Measurements from ENCODE around the gene LGR4.
"Not testable (repeated sequence)": the region's sequence is repeated elsewhere in the genome, so short reads cannot be mapped to it uniquely, and the experiment has no call there.

Gene LGR4

DNA sequence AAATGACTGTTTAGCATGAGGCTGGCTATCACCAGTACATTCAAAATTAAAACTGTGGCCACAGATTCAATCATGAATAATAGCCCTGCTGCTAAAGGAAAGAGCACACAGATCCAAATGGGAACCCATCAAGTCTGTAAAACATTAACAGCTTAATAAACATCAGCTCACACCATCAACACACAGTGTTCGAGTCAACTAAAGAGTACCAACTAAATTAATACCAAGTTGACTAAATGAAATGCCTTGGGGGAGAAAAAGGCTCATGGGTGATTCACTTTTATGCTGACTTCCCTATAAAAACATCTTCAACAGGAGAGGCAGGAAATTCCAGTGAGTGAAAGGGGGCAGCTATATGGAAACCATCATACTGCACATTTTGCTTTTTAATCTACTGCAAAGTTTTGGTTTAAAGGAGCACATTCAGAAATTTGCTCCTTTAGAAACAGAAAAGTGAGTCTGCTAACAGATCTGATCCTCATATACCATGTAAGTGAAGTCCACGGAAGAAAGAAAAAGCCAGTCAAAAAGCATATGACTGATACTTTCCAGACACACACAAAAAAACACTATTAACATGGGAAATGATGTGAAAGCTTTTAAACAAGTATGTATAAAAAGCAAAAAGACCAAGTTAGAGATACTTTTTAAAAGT is 16.3 kb downstream of the LGR4 start:
- no peak for DNase-seq

DNA sequence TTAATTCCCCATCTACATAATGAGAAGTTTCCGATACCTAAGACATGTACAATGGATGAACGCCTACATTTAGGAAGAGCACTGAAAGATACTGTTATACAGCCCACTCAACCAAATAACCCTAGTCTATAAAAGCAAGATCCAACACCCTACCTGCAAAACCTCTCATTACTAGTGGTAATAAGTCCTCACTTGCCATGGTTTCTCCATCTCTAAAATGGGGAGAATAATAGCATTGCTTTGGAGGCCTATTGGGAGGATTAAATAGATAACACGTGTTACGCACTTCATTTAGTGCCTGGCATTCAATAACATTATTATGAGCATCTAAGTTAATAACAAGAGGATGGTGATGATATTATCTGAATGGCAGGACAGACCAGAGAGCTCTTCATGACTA is 16.9 kb downstream of the LGR4 start:
- DNase-seq: no peak

DNA sequence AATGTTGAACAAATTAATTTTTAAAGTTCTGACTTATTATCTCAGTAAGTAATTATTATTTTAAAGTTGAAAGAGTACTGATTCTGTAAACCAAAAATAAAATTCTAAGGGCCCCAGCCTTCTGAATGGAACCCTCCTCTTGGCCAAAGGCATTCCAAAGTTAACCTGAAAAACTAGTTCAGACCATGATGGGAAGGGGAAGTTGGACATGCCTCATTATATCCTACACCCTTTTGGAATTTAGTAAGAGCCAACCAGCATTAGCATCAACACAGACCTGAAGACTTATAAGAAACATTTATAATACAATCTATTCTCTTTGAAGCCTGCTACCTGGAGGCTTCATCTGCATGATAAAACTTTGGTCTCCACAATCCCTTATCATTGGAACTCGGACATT is 18.9 kb downstream of the LGR4 start:
- no peak for DNase-seq

DNA sequence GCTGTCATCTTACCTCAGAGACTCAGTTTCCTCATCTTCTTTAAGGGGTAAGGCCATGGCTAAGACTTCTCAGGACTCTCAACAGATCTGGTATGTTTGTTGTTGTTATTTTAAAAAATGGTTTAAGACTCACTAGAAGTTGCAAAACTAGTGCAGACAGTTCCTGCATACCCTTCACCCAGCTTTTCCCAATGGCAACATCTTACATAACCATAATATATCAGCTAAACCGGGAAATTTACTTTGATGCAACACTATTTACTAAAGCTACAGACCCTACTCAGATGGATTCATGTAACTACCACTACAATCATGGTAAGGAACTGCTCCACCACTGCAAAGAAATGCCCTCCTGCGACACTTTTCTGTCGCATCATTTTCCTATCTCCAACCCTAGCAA is 20.4 kb downstream of the LGR4 start:
- no peak for DNase-seq

DNA sequence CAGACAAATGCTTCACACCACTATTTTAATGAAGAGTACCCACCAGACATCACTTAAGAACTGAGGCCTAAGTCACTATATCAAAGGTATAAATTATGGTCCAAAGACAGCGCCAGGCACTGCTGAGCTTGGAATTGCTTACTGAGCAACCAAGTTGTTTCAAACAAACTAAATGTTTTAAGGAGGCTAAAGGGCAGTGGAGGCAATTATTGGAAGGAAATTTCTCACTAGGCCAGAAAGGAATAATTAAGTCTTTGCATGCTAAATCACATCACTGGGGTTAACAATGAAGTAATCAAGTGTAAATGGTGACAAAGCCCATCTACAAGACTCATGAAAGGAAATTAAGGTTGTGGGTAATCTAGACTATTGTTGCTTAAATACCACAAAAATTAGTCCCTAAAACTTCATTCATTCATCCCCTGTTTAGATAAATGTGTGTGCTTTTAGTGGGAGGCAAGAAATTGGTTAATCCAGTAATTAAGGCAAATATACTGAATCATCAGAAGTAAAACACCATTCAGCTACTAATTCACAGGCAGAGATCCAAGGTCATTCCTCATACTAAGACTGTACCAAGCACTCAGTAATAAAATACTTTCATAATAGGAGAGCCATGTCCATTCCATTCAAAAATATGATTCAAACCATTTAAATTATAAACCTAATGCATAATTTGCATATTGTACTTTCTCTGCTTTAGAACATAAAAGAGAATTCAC is 21.2 kb downstream of the LGR4 start:
- no peak for DNase-seq

DNA sequence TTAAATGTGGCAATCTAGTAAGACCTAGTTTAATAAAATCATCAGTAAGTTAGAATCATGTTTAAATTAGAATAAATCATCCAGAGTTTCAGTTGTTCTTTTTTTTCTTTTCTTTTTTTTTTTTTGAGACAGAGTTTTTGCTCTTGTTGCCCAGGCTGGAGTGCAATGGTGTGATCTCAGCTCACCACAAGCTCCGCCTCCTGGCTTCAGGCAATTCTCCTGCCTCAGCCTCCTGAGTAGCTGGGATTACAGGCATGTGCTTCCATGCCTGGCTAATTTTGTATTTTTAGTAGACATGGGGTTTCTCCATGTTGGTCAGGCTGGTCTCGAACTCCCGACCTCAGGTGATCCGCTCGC is 24.4 kb downstream of the LGR4 start:
- not testable (repeated sequence) for DNase-seq

DNA sequence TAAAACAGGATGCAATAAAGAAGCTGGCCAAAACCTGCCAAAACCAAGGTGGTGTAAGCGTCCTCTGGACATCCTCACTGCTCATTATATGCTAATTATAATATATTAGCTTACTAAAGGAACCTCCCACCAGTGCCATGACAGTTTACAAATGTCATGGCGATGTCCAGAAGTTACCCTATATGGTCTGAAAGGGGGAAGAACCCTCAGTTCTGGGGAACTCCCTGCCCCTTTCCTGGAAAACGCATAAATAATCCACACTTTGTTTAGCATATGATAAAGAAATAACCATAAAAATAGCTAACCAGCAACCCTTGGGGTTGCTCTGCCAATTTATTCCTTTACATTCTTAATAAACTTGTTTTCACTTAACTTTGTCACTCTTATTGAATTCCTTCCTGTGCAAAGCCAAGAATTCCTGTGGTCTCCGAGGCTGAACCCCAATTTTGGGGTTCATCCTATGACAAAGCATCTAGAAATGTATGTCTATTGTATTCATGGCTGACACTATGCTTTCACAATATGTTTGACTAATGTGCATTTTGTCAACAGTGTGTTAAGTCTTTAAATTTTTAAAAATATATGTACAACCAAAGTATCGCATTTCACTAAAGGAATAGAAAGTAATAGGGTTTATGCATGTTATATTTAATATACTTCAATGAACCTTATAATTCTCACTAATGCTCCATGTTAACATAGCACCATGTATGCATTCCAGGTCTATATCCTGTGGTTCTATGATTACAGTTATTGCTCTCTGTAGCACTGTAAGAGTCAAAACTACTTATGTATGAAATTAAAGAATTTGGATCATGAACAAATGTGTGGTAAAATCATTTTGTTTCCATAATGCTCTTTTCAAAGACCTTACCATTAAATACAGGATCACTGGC is 25.1 kb downstream of the LGR4 start:
- DNase-seq: no peak

DNA sequence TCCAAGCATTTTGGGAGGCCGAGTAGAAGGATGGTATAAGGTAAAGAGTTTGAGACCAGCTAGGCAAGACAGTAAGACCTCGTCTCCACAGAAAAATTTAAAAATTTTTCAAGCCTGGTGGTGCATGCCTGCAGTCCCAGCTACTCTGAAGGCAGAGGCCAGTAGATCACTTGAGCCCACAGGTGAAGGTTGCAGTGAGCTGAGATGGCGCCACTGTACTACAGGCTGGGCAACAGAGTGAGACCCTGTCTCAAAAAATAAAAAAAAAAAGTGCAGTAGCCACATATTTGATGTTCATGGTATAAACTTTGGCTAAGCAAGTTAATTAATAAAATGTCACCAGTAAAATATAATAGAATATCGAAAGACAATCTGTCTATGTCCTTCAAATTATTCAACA is 27.0 kb downstream of the LGR4 start:
- no peak for DNase-seq

DNA sequence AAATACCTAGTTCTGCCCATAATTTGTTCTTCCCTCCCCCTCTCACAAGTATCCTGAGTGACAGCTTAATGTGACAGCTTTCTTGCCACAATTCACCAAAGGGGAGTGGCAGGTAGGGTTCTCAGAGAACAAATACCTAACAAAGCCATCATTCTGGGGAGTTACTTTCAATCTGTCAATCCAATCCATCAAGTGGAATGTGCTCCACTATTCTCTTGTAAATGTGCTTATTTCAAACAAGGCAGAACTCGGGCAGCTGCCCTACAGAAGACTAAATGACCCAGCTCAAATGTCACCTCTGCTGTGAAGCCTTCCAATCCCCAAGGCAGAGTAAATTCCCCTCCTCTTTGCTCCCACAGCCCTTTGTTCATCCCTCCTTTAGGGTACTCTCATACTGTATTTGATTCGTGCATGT is 27.8 kb downstream of the LGR4 start:
- DNase-seq: no peak

DNA sequence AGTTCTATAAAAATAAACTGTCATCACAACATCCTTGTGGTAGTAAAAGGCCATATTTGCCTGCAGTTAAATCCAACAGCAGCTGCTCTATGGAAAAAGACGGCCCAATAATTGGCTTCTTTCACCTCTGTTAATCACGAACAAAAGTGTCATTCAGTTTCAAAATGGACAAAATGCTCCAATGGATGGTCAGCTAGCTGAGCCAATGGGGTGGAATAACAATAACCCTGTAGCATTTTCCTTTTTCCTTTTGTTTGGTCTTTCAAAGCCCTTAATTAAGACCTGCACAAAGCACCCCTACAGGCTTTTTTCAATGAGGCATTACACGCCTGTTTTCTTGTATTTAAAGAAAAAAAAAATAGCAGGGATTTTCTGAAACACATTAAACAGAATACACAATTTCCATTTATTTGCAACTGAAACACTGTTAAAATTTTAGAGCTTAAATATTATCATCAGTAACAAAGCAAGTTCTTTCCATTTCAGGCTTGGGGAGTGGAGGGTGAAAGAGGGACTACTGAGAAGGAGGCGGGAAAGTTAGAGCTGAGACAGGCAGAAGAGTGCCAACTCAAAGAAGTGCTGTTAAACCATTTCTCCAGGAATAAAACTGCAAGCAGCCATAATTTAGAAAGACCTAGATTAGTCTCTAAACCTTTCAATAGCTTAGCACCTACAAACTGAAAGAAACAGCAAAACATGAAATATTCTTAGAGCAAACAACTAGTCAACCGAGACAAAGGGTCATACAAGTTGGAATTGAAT is 28.7 kb downstream of the LGR4 start:
- peak; percentile 42 for DNase-seq

DNA sequence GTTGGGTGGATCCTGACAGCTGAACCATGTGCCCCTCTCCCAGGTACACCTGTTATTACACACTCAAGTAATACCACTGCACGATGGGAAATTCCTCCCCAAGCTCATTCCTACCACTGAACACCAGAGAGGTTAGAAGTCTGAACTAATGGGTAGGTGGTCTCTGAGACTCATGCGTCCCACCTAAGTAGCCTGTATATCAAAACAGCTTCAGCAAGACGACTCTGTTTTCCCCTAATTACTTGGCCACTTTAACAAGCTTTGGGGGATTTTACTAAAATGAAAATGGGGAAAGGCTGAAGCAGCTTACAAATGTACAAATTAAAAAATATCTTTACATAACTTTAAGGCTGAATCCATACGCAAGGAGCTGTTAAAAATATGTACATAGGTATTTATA is 29.4 kb downstream of the LGR4 start:
- DNase-seq: no peak

DNA sequence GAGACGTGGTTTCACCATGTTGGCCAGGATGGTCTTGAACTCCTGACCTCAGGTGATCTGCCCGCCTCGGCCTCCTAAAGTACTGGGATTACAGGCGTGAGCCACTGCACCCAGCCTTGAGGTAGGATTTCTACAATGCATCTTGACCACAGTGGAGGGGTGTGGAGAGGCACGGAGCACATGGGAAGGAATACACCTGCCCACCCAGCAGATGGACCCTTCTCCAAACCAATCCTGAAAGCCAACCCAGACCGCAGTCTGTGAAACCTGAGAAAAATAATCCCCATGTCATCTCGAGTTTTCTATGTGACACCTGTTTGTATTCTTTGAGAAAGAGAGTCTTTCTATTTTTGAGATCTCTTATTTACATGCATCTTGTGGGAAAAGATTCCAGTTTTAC is 32.5 kb downstream of the LGR4 start:
- DNase-seq: no peak

DNA sequence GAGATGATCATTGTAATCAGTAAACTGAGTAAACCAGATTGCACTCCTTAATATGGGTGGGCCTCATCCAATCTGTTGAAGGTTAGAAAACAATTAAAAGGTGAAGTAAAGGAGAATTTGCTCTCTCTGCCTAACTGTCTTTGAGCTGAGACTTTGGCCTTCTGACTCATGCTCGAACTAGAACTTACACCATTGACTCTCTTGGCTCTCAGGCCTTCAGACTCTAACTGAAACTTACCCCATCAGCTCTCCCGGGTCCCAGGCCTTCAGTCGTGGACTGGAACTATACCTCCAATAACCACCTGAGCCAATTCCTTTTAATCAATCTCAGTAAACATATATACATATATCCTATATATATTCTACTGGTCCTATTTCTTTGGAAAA is 34.0 kb downstream of the LGR4 start:
- DNase-seq: no peak

DNA sequence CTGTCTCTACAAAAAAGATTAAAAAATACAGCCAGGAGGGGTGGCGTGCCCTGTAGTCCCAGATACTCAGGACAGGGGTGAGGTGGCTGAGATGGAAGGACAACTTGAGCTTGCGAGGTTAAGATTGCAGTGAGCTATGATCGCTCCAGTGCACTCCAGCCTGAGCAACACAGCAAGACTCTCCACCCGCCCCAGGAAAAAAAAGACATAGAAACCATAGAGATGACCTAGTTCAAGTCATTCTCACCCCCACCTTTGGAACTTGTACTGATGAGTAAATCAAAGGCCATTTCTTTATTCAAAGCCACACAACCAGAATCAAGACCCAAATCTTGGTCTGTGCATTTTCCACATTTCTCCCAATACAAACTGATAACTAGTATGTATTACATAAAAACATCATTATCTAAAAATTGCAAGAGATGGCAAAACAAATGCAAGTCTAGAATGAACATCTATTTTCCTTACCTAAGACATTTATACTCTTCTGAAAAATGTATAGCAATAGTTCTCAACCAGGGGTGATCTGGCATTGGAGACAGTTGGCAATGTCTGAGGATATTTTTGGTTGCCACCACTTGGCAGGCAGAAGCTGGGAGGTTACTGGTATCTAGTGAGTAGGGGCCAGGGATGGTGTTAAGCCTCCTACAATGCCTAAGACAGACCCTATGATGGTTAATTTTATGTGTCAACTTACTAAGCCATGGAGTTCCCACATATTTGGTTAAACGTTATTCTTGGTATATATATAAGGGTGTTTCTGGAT is 34.6 kb downstream of the LGR4 start:
- DNase-seq: no peak

DNA sequence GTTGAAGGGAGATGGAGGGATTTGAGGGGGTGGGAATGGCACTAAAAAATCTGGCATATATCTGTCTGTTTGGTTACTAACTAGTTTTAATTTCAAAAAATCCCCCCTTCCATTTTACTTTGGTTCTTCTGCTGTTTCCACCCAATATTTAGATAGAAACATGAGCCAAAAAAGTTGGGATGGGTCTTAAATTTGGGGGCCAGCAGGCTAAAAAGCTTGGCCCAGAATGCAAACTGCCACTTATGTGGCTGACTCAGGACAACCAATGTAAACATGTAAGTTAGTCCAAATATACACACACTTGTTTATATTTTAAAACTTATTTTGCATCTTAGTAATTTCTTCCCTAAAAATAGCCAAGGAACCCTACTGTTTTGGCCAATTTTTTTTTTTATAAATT is 35.7 kb downstream of the LGR4 start:
- DNase-seq: no peak

DNA sequence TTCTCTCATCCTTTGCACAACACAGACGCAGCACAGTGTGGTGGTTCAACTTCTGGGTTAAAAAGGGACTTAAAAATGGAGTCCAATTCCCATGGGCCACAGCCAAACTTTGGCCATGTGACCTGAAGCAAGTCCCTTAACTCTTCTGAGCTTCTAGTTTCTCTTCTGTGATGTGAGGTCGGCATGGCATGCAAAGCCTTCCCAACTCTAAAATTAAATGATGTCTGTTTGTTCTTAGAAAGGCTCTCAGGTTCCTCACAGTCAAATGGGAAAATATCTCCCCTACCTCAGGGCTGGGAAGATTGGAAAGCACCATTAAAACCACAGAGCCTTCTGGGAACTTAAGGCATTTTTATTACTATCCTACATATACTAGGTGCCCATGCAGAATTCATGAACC is 38.8 kb downstream of the LGR4 start:
- no peak for DNase-seq

DNA sequence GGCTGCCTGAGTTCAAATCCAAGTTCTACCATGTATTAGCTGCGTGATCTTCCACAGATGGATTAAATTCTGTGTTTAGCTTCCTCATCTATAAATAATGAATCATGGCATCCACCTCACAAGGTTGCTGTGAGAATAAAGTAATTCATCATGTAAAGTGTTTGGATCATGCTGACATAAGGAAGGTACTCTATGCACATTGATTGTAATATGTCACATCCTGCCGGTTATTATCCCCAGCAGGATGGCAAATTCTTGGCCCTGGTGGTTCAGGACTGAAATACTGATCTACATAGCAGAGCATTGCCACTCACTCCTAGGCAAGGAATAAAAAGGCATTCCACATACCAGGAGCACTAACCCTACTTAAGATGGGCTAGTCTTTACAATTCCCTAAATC is 40.8 kb downstream of the LGR4 start:
- DNase-seq: no peak

DNA sequence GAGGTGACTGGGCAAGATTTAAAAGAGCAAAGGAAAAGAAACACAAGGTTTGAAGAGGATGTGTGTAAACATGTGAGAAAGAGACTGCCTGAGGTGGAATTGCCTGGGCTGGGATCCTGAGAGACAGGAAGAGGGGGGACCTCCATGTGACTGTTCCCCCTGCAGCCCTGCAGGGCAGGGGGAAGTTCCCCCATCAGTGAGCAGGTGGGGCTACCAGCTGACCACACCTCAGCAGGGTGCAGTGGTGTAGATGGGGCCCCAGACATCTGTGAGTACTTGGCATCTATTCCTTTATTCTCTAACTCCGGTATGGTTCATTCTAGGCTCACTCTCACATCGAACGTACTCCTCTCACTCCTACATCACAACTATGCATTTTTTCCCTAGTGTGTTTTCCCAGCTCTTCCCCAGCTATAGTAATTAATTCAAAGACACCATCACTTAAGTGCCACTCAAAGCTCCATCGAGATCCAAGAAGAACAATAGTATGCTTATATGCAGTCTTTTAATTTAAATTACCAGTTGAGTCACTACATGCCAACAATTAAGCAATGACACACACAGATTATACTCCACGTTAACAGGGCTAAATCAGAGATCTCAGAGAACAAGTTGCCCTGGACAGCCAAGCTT is 42.7 kb downstream of the LGR4 start:
- DNase-seq: no peak

DNA sequence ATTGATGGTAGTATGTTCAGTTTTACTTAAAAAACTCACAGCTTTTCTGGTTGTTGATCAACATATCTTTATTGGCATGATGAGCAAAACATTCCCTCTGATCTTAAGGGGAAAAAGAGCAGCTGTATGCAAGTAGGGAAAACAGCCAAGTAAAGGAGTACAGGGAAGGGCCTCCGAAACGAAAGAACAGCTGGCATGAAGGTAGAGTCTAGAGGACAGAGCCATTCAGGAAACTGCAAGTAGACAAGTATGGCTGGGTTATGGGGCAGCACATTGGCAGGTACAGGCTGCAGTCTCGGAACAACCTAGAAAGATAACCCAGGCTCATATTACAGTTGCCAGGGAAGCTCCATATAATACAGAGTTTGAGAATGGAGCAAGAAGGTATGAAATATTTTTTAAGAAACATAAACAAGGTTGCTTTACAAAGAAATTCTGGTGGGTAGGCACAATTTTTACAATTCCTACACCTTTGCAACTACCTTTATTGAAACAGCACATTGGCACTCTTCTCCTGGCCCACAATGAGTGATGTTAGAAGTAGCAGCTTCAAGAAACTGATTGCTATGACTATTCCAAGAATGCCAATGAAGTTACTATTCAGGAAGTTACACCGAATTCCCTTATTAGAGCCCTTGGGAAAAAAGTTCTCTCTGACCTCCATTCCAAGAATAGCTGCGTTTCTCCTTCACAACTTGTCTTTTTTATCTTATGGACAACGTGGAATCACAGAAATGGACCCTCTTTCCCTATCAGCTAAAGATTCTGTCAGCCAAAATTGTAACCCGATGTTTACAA is 45.2 kb downstream of the LGR4 start:
- no peak for DNase-seq

DNA sequence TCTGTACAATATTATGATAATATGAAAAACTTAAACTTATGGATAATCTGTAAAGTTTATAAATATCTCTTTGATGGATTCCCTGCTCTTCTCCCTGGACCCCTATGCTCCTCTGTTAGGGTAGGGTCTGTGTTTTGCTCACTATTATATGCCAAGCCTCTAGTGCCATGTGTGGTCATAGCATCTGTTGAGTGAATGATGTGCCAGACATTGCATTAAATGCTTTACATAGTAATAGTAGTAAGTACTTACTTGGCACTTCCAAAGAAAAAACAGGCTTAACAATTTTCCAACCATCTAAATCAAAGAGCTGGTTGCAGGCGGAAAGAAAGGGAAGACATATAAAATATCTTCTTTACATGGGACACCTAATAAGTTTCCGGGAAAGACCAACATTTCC is 46.8 kb downstream of the LGR4 start:
- DNase-seq: peak; percentile 21

DNA sequence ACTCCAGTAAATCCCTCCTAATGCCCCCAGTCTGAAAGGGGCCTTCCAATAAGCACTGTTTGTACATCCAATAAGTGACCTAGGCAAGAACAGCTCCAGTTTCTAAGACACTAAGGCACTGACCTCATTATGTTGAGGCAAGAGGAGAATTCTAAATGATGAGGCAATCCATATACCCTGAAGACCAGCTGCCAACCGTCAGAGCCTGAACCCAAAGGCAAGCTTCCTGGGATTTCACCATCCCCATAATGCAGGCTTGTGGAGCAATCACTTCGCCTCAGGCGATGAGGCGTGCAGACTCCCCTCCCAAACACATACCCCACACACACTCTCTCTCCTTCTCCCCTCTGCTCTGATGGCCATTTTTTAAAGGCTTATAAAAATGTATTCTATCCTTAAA is 49.5 kb downstream of the LGR4 start:
- no peak for DNase-seq
